Spleen (tissue), 11 donors: ENCODE results near the gene TOMM20. TPM values are rescaled to one million over a fixed set of nuclear protein-coding genes. Genes with fewer than 3 reads are reported as not detected.

Source experiments
- DNase-seq: peaks from one replicate; pipeline ENCODE4 v3.0.0-alpha.2; 2020
- H3K27ac ChIP-seq, 8 donors: fragments of 200-600 bp; sonication (generic) in 7 of 8; 1 replicate in 4 of 8; 2 replicates in 4 of 8; pipeline versions ENCODE4 v1.5.0 to v1.8.0; 2016 to 2021; ENCODE audit warnings: inconsistent platforms in 4 of 8, mild to moderate bottlenecking in 4 of 8, moderate library complexity in 1 of 8
- H3K27me3 ChIP-seq, 7 donors: fragments of 200-600 bp; sonication (generic) in 6 of 7; replicated peaks in 1 of 7; 1 replicate in 4 of 7; 2 replicates in 3 of 7; pipeline versions ENCODE4 v1.5.0 to v1.8.0; 2016 to 2021; ENCODE audit warnings: inconsistent platforms in 3 of 7, mild to moderate bottlenecking in 1 of 7
- H3K36me3 ChIP-seq, 6 donors: fragments of 200-600 bp; sonication (generic) in 5 of 6; 1 replicate in 4 of 6; 2 replicates in 2 of 6; pipeline versions ENCODE4 v1.5.0 to v1.8.0; 2016 to 2021; ENCODE audit warnings: inconsistent platforms in 2 of 6
- H3K4me1 ChIP-seq, 6 donors: fragments of 200-600 bp; sonication (generic) in 5 of 6; 1 replicate in 3 of 6; 2 replicates in 3 of 6; pipeline versions ENCODE4 v1.5.0 to v1.8.0; 2016 to 2021; ENCODE audit warnings: inconsistent platforms in 3 of 6
- H3K4me3 ChIP-seq, 8 donors: fragments of 200-600 bp; sonication (generic) in 7 of 8; 1 replicate in 4 of 8; 2 replicates in 4 of 8; pipeline versions ENCODE4 v1.5.0 to v1.8.0; 2016 to 2021; ENCODE audit warnings: inconsistent platforms in 4 of 8, mild to moderate bottlenecking in 4 of 8, moderate library complexity in 2 of 8
- H3K9me3 ChIP-seq, 8 donors: fragments of 200-600 bp; sonication (generic) in 7 of 8; 1 replicate in 4 of 8; 2 replicates in 4 of 8; pipeline versions ENCODE4 v1.5.0 to v1.8.0; 2016 to 2021; ENCODE audit warnings: inconsistent platforms in 4 of 8
- POLR2A ChIP-seq, 3 donors: fragments of 450-650 bp; IDR thresholded peaks; one replicate each; pipeline ENCODE4 v1.5.1; 2017; ENCODE audit warnings: antibody characterized with exemption in 3 of 3, mild to moderate bottlenecking in 1 of 3
- POLR2AphosphoS5 ChIP-seq, 3 donors: sonication (generic); formaldehyde crosslinking; IDR thresholded peaks; one replicate each; pipeline ENCODE4 v1.5.1; 2017; ENCODE audit warnings: antibody characterized with exemption in 3 of 3
- WGBS, 5 donors: extraction: QIAGEN DNeasy Blood & Tissue Kit in 3 of 5; methylation state at CpG; one replicate each; pipeline versions ENCODE4 v1.1.5 to v1.1.7; 2013 to 2018; 5-methylcytosine and 5-hydroxymethylcytosine counted together
- intact Hi-C: fragments of 100-400 bp; cut with DNase I; formaldehyde crosslinking; loops from one replicate; pipeline ENCODE4 v1.15.0; 2023; ENCODE audit warnings: low total_unique reads
- polyA plus RNA-seq, 3 donors: library from polyadenylated mRNA; stranded (reverse); fragments of 200-250 nt; gene quantifications; one replicate each; pipeline ENCODE4 v1.2.1, GENCODE V29; 2013
- total RNA-seq, 7 donors: library from RNA; depleted of rRNA in 3 of 7; stranded (reverse); fragments of >200 nt in 3 of 7; fragmentation: NEBNext Ultra II Directional in 4 of 7; extraction: Animal tissue kit (Norgen Biotek cat#: 25700) in 4 of 7; gene quantifications; one replicate each; pipeline versions ENCODE4 v1.1.0 to v1.2.1, GENCODE V29; 2016 to 2021
- TF ChIP-seq, protein P1 (sequence below), 11 experiments: fragments of 200-600 bp in 7 of 11; fragments of 450-650 bp in 4 of 11; sonication (generic) in 4 of 11; IDR thresholded peaks in 8 of 11; conservative IDR thresholded peaks in 3 of 11; 1 replicate in 7 of 11; 2 replicates in 4 of 11; pipeline versions ENCODE4 v1.4.0 to v1.8.0; 2016 to 2021; ENCODE audit warnings: antibody characterized with exemption in 11 of 11, inconsistent platforms in 4 of 11, mild to moderate bottlenecking in 1 of 11
- donor health status: healthy with polysubstance abuse.
- donor health status: DM: no; HTN: no; CAD: no; lungs with moderate emphysema.
- donor health status: DM: no; HTN: no; CAD: no.
- donor health status: Bipolar disorder and iron deficiency.
- donor health status: healthy.
- donor health status: DM: no; HTN: no; CAD: no.
- donor health status: DM: yes; HTN: yes; CAD: no.

The TOMM20 gene
- total and polyA plus RNA-seq, 10 donors = 46.6 to 79.9 (median 63.0) TPM

DNA sequence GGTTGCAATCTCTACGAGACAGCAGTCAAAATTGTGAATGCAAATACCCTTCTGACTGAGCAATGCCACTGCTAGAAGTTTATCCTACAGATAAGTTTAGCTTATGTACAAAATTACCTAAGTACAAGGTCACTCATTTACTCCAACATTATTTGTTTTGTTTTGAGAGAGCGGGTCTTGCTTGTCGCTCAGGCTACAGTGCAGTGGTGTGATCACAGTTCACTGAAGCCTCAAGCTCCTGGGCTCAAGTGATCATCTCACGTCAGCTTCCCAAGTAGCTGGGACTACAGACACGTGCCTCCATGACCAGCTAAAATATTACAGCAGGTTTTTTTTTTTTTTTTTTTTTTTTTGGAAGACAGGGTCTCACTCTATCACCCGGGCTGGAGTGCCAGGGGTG is 17.0 kb upstream of the TOMM20 start:
- no peaks in the 10 kb centered on the region for H3K9me3 ChIP-seq
- H3K4me3 ChIP-seq = no peak overlapping the region
- H3K27me3 ChIP-seq = no peaks in the 10 kb centered on the region
- no peak for DNase-seq
- no peak overlapping the region for H3K27ac ChIP-seq
- TF ChIP-seq, protein P1, sequence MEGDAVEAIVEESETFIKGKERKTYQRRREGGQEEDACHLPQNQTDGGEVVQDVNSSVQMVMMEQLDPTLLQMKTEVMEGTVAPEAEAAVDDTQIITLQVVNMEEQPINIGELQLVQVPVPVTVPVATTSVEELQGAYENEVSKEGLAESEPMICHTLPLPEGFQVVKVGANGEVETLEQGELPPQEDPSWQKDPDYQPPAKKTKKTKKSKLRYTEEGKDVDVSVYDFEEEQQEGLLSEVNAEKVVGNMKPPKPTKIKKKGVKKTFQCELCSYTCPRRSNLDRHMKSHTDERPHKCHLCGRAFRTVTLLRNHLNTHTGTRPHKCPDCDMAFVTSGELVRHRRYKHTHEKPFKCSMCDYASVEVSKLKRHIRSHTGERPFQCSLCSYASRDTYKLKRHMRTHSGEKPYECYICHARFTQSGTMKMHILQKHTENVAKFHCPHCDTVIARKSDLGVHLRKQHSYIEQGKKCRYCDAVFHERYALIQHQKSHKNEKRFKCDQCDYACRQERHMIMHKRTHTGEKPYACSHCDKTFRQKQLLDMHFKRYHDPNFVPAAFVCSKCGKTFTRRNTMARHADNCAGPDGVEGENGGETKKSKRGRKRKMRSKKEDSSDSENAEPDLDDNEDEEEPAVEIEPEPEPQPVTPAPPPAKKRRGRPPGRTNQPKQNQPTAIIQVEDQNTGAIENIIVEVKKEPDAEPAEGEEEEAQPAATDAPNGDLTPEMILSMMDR (IDR thresholded peaks at IDR 0.05 in 8 of 11, conservative IDR thresholded peaks at IDR 0.05 in 3 of 11) = no peak
- TF ChIP-seq POLR2AphosphoS5 (IDR thresholded peaks at IDR 0.05) = no peak
- no peak for TF ChIP-seq POLR2A (IDR thresholded peaks at IDR 0.05)
- H3K4me1 ChIP-seq = peaks cover 0 to 11% (median 0%) of the 10 kb centered on the region in 6 donors
- 89 to 99% (median 90%) methylated on average over 6 of the region's 6 CpGs for WGBS, 5 donors
- peaks cover 0 to 100% (median 79%) of the 10 kb centered on the region in 6 donors for H3K36me3 ChIP-seq
- intact Hi-C loops = no loop called here

- Histone ChIP-seq H3K4me3 (no peak overlapping the region), H3K27me3 (no peaks in the 10 kb centered on the region), H3K27ac (no peak overlapping the region), H3K4me1 (peaks cover 0 to 9% (median 0%) of the 10 kb centered on the region in 6 donors), H3K9me3 (no peaks in the 10 kb centered on the region), H3K36me3 (peaks cover 0 to 100% (median 76%) of the 10 kb centered on the region in 6 donors)
- TF ChIP-seq POLR2A (IDR thresholded peaks at IDR 0.05) = no peak
- TF ChIP-seq, protein P1 (IDR thresholded peaks at IDR 0.05 in 8 of 11, conservative IDR thresholded peaks at IDR 0.05 in 3 of 11) = no peak
- no peak for TF ChIP-seq POLR2AphosphoS5 (IDR thresholded peaks at IDR 0.05)
- 87 to 98% (median 96%) methylated on average over 4 of the region's 4 CpGs for WGBS, 5 donors
- DNase-seq = no peak
- intact Hi-C loops = no loop called here
Observed at GRCh38 chr1:235142991-235143390, 14.4 kb upstream of the TOMM20 start.

DNA sequence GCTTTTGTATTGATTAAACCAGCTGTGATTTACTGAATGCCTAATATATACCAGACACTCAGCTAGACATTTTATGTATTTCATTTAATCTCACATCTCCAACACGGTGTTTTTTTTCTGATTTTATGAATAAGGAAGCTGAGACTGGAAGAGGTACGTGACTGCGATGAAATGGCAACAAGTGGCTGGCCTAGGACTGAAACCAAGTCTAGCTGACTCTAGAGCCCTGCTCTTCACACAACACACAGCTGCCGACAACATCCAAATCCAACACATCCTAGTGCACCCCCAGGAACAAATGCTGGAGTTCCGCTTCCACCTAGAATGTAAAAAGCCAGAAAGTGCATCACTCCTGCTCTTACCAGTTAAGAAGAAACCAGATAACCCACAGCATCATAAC is 10.7 kb upstream of the TOMM20 start:
- no peak for DNase-seq
- intact Hi-C loops = no loop called here
- no peaks in the 10 kb centered on the region for H3K4me1 ChIP-seq
- no peaks in the 10 kb centered on the region for H3K27me3 ChIP-seq
- H3K9me3 ChIP-seq = no peaks in the 10 kb centered on the region
- 91 to 100% (median 94%) methylated on average over 5 of the region's 5 CpGs for WGBS, 5 donors
- no peak overlapping the region for H3K27ac ChIP-seq
- TF ChIP-seq POLR2AphosphoS5 (IDR thresholded peaks at IDR 0.05) (no peak), POLR2A (IDR thresholded peaks at IDR 0.05) (no peak)
- TF ChIP-seq, protein P1 (IDR thresholded peaks at IDR 0.05 in 8 of 11, conservative IDR thresholded peaks at IDR 0.05 in 3 of 11) = no peak
- peaks cover 1 to 100% (median 86%) of the 10 kb centered on the region in 6 donors for H3K36me3 ChIP-seq
- H3K4me3 ChIP-seq = no peak overlapping the region

GRCh38 chr1:235138821-235139220 is 10.2 kb upstream of the TOMM20 start:
- no peak for DNase-seq

More at GRCh38 chr1:235138821-235139220, 10.2 kb upstream of the TOMM20 start:
- Histone ChIP-seq H3K9me3 (no peaks in the 10 kb centered on the region), H3K4me1 (no peaks in the 10 kb centered on the region), H3K27ac (no peak overlapping the region), H3K27me3 (no peaks in the 10 kb centered on the region), H3K36me3 (peaks cover 3 to 100% (median 86%) of the 10 kb centered on the region in 6 donors), H3K4me3 (no peak overlapping the region)
- TF ChIP-seq POLR2AphosphoS5 (IDR thresholded peaks at IDR 0.05) = no peak
- TF ChIP-seq, protein P1 (IDR thresholded peaks at IDR 0.05 in 8 of 11, conservative IDR thresholded peaks at IDR 0.05 in 3 of 11) = no peak
- TF ChIP-seq POLR2A (IDR thresholded peaks at IDR 0.05) = no peak
- intact Hi-C loops = no loop called here
- 74 to 92% (median 81%) methylated on average over 2 of the region's 2 CpGs for WGBS, 5 donors
